SK-N-SH (cell line): ENCODE measurements around the gene DNAJA2.

Experiments
- CHD2 ChIP-seq: fragments of 150-350 bp; IDR thresholded peaks from 2 replicates; pipeline ENCODE4 v1.6.1; 2018; ENCODE audit warnings: low read length; ENCODE audit not compliant: partially characterized antibody
- EZH2phosphoT487 ChIP-seq: fragments of 200-600 bp; sonication (generic); IDR thresholded peaks from 2 replicates; pipeline ENCODE4 v1.6.1; 2017; ENCODE audit warnings: low read depth, mixed run types, mild to moderate bottlenecking, antibody characterized with exemption, moderate library complexity, borderline replicate concordance
- POLR2AphosphoS5 ChIP-seq: IDR thresholded peaks from 2 replicates; pipeline ENCODE4 v1.6.1; 2012; ENCODE audit warnings: low read depth, low read length
- RFX5 ChIP-seq: IDR thresholded peaks from 2 replicates; pipeline ENCODE4 v1.6.1; 2012; ENCODE audit warnings: mild to moderate bottlenecking, improper control_type of control experiment, low read length
- RXRA ChIP-seq: IDR thresholded peaks from 2 replicates; pipeline ENCODE4 v1.4.0; 2012; ENCODE audit warnings: low read depth, mild to moderate bottlenecking, borderline replicate concordance
- TAF1 ChIP-seq: IDR thresholded peaks from 2 replicates; pipeline ENCODE4 v1.6.1; 2012; ENCODE audit warnings: low read depth, mild to moderate bottlenecking, low read length, moderate library complexity, borderline replicate concordance
- TCF12 ChIP-seq: IDR thresholded peaks from 2 replicates; pipeline ENCODE4 v1.4.0; 2012
- TEAD4 ChIP-seq: IDR thresholded peaks from 2 replicates; pipeline ENCODE4 v1.4.0; 2012; ENCODE audit warnings: mild to moderate bottlenecking, borderline replicate concordance; ENCODE audit not compliant: insufficient read depth
- YY1 ChIP-seq: IDR thresholded peaks from 2 replicates; pipeline ENCODE4 v1.4.0; 2012; ENCODE audit warnings: low read depth, mild to moderate bottlenecking
- TF ChIP-seq, protein P1 (sequence below): fragments of 200-600 bp; sonication (generic); IDR thresholded peaks from 2 replicates; pipeline ENCODE4 v1.6.1; 2017; ENCODE audit warnings: antibody characterized with exemption, mild to moderate bottlenecking, moderate library complexity
- TF ChIP-seq, protein P2 (sequence below): IDR thresholded peaks from 2 replicates; pipeline ENCODE4 v1.6.1; 2012; ENCODE audit warnings: mild to moderate bottlenecking, low read depth, low read length, moderate library complexity

GRCh38 chr16:46973996-46974324, 486 bp upstream of the DNAJA2 start:
- TF ChIP-seq, protein P1, sequence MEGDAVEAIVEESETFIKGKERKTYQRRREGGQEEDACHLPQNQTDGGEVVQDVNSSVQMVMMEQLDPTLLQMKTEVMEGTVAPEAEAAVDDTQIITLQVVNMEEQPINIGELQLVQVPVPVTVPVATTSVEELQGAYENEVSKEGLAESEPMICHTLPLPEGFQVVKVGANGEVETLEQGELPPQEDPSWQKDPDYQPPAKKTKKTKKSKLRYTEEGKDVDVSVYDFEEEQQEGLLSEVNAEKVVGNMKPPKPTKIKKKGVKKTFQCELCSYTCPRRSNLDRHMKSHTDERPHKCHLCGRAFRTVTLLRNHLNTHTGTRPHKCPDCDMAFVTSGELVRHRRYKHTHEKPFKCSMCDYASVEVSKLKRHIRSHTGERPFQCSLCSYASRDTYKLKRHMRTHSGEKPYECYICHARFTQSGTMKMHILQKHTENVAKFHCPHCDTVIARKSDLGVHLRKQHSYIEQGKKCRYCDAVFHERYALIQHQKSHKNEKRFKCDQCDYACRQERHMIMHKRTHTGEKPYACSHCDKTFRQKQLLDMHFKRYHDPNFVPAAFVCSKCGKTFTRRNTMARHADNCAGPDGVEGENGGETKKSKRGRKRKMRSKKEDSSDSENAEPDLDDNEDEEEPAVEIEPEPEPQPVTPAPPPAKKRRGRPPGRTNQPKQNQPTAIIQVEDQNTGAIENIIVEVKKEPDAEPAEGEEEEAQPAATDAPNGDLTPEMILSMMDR = no peak
- TF ChIP-seq YY1 (0 out of 2 replicates have a peak, but pooled peaks have one; percentile 2), TEAD4 (no peak), TCF12 (no peak), CHD2 (no peak), TAF1 (no peak), RFX5 (no peak), POLR2AphosphoS5 (no peak), EZH2phosphoT487 (no peak), RXRA (no peak)
- TF ChIP-seq, protein P2, sequence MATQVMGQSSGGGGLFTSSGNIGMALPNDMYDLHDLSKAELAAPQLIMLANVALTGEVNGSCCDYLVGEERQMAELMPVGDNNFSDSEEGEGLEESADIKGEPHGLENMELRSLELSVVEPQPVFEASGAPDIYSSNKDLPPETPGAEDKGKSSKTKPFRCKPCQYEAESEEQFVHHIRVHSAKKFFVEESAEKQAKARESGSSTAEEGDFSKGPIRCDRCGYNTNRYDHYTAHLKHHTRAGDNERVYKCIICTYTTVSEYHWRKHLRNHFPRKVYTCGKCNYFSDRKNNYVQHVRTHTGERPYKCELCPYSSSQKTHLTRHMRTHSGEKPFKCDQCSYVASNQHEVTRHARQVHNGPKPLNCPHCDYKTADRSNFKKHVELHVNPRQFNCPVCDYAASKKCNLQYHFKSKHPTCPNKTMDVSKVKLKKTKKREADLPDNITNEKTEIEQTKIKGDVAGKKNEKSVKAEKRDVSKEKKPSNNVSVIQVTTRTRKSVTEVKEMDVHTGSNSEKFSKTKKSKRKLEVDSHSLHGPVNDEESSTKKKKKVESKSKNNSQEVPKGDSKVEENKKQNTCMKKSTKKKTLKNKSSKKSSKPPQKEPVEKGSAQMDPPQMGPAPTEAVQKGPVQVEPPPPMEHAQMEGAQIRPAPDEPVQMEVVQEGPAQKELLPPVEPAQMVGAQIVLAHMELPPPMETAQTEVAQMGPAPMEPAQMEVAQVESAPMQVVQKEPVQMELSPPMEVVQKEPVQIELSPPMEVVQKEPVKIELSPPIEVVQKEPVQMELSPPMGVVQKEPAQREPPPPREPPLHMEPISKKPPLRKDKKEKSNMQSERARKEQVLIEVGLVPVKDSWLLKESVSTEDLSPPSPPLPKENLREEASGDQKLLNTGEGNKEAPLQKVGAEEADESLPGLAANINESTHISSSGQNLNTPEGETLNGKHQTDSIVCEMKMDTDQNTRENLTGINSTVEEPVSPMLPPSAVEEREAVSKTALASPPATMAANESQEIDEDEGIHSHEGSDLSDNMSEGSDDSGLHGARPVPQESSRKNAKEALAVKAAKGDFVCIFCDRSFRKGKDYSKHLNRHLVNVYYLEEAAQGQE = no peak
